Skeletal muscle tissue (tissue), 4 donors: ENCODE data around the gene PRKN. TPM values are rescaled to one million over a fixed set of nuclear protein-coding genes. Genes with fewer than 3 reads are reported as not detected.
"Not testable (repeated sequence)": the region's sequence is repeated elsewhere in the genome, so short reads cannot be mapped to it uniquely, and the experiment has no call there.

Experiments used
- H3K27ac ChIP-seq: one replicate; pipeline ENCODE4 v1.7.0; 2013; ENCODE audit warnings: mild to moderate bottlenecking, low read depth, low read length, inconsistent platforms
- H3K27me3 ChIP-seq, 3 donors: one replicate each; pipeline ENCODE4 v1.7.0; 2013; ENCODE audit warnings: low read length in 3 of 3; ENCODE audit not compliant: control insufficient read depth in 3 of 3, insufficient read depth in 3 of 3
- H3K36me3 ChIP-seq, 3 donors: one replicate each; pipeline ENCODE4 v1.7.0; 2013; ENCODE audit warnings: low read length in 3 of 3; ENCODE audit not compliant: control insufficient read depth in 3 of 3, insufficient read depth in 3 of 3
- H3K4me1 ChIP-seq, 3 donors: one replicate each; pipeline ENCODE4 v1.7.0; 2013; ENCODE audit warnings: low read length in 3 of 3, mild to moderate bottlenecking in 3 of 3; ENCODE audit not compliant: control insufficient read depth in 3 of 3, insufficient read depth in 3 of 3
- H3K4me3 ChIP-seq, 3 donors: one replicate each; pipeline ENCODE4 v1.7.0; 2013; ENCODE audit warnings: low read length in 3 of 3
- H3K9ac ChIP-seq, 3 donors: one replicate each; pipeline ENCODE4 v1.7.0; 2013; ENCODE audit warnings: low read length in 3 of 3, mild to moderate bottlenecking in 3 of 3, moderate library complexity in 2 of 3, low read depth in 1 of 3
- H3K9me3 ChIP-seq, 3 donors: one replicate each; pipeline ENCODE4 v1.7.0; 2013; ENCODE audit warnings: low read length in 3 of 3; ENCODE audit not compliant: control insufficient read depth in 3 of 3
- total RNA-seq: library from RNA; depleted of rRNA; stranded (reverse); fragments of >200 nt; gene quantifications from one replicate; pipeline ENCODE4 v1.2.3, GENCODE V29; 2014
- donor health status: Osteomylitis.

The PRKN gene
- total RNA-seq, 1 donor from 2014 or later, result 16.7 TPM

DNA sequence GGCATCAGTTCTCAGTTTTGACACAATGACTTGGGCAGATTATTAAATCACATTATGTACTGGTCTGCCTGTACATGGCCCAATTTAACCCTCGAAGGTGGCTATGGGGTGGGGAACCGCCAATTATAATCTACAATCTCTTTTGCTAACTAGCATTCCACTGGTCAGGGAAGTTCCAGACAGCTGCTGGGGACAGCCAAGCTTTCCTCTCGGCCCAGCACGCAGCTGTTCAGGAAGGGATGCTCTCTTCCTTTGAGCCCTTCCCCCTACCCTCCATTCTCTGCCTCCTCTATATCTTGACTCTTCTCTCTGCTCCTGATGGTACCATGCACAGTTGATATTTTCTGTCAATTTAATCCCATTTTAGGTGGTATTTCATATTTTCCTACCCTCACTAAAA lies 1220.2 kb downstream of the PRKN start:
- H3K9me3 ChIP-seq, result no peaks in the 10 kb centered on the region
- no peak overlapping the region for H3K9ac ChIP-seq
- H3K27me3 ChIP-seq, result no peaks in the 10 kb centered on the region
- no peak overlapping the region for H3K27ac ChIP-seq
- no peak overlapping the region for H3K4me3 ChIP-seq
- H3K36me3 ChIP-seq, result no peaks in the 10 kb centered on the region
- H3K4me1 ChIP-seq, result peaks cover 0 to 2% (median 0%) of the 10 kb centered on the region in 3 donors

DNA sequence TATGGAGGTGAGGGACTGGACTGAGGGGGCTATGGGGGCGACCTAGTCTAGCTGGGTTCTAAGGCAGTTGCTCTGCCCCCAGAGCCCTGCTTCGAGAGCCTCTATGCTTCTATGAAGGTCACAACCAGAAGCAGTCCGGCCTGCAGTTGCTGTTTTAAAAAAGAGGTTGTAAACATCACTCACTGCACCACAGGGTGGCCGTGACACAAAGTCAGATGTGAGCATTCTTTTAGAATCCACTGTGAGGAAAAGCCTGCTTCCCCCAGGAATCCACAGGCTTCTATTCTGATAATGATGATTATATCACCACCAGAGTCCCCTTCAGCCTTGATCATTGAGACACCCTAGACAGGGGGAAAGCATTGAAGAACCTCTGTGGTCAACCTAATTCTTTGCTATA lies 1224.0 kb downstream of the PRKN start:
- Histone ChIP-seq H3K36me3 (no peaks in the 10 kb centered on the region), H3K4me1 (peaks cover 0 to 2% (median 0%) of the 10 kb centered on the region in 3 donors), H3K27me3 (no peaks in the 10 kb centered on the region), H3K4me3 (no peak overlapping the region), H3K9ac (no peak overlapping the region), H3K9me3 (no peaks in the 10 kb centered on the region), H3K27ac (no peak overlapping the region)

DNA sequence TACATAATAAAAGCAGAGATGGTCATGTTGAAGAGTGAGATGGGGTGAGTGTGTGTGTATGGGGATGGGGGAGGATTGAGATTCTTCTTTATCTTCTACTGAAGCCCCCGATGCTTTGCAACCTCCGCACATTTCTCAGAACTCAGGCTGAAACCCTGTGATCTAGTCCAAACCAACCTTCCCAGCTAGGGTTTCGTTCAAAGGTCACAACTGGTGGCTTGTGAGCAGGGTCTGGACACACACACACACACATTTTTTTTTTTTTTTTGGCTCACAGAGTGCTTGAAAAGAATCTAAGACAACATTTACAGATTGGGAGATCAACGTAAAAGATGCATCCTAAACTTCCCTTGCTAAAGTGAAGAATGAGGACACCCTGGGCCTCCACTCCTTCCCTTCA lies 1228.7 kb downstream of the PRKN start:
- H3K36me3 ChIP-seq, result no peaks in the 10 kb centered on the region
- H3K27ac ChIP-seq, result no peak overlapping the region
- peaks cover 3 to 13% (median 4%) of the 10 kb centered on the region in 3 donors for H3K4me1 ChIP-seq
- H3K9me3 ChIP-seq, result no peaks in the 10 kb centered on the region
- no peak overlapping the region for H3K4me3 ChIP-seq
- no peaks in the 10 kb centered on the region for H3K27me3 ChIP-seq
- H3K9ac ChIP-seq, result no peak overlapping the region

DNA sequence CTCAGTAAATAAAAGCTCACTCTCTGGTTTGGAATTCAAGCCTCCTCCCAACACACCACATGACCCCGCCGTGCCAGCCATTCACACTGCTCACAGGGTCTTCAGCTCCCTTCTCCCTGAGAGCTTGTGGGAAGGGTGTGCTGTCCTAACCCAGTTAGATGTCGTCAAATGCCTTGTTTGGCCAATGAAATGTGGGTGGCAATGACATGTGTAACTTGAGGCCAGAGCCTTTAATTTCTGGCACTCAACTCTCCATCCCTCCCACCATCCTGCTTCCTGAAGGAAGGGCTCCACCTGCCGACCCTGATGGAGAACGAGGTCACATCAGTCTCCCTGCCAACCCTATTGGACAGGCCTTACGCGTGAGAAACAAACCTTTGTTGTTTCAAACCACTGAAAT lies 1229.2 kb downstream of the PRKN start:
- Histone ChIP-seq H3K4me3 (no peak overlapping the region), H3K9ac (no peak overlapping the region), H3K9me3 (no peaks in the 10 kb centered on the region), H3K27me3 (no peaks in the 10 kb centered on the region), H3K4me1 (peaks cover 3 to 13% (median 4%) of the 10 kb centered on the region in 3 donors), H3K27ac (no peak overlapping the region), H3K36me3 (no peaks in the 10 kb centered on the region)

DNA sequence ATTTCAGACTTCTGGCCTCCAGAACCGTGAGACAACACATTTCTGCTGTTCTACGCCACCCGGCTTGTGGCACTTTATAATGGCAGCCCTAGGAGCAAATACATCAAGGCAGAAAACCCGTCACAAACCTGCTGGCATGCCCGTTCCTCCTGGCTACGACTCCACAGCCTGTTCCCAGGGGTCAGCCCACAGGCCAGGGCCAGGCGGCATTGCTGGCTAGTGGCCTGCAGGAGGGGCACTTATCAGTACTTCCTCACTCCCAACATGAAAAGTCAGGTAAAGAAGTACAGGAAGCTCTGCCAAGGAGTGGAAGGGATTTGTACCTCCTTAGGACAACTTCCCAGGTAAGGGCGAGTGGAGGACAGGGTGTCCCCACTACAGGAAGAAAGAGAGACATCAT lies 1230.6 kb downstream of the PRKN start:
- Histone ChIP-seq H3K4me1 (peaks cover 3 to 13% (median 4%) of the 10 kb centered on the region in 3 donors), H3K9me3 (no peaks in the 10 kb centered on the region), H3K4me3 (no peak overlapping the region), H3K9ac (no peak overlapping the region), H3K27ac (no peak overlapping the region), H3K27me3 (no peaks in the 10 kb centered on the region), H3K36me3 (no peaks in the 10 kb centered on the region)

DNA sequence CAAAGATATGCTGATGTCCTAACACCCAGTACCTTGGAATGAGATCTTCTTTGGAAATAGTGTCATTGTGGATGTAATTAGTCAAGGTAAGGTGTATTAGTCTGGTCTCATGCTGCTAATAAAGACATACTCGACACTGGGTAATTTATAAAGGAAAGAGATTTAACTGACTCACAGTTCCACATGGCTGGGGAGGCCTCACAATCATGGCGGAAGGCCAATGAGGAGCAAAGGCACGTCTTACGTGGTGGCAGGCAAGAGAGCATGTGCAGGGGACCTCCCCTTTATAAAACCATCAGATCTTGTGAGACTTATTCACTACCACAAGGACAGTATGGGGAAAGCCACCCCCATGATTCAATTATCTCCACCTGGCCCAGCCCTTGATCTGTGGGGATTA lies 1231.3 kb downstream of the PRKN start:
- H3K9me3 ChIP-seq, H3K36me3 ChIP-seq, H3K27ac ChIP-seq, H3K27me3 ChIP-seq, H3K9ac ChIP-seq, H3K4me3 ChIP-seq: not testable (repeated sequence)
- peaks cover 3 to 13% (median 4%) of the 10 kb centered on the region in 3 donors for H3K4me1 ChIP-seq

DNA sequence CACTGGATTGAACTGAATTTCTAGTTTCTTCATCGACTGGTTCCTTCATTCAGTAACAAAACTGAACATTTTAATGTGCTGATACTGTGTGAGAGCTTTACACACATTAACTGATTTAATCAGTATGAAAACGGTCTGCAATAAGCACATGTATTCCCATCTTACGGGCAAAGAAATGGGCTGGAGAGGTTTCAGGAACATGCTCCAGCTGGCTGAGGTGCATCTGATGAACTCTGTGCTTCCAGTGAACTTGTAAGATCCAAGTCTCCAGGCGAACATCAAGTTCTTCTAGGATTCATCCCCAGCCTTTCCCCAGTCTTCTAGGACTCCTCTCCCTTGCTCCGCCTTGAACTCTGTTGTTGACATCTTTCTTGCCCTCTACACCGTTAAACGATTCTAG lies 1233.0 kb downstream of the PRKN start:
- no peak overlapping the region for H3K27ac ChIP-seq
- H3K4me3 ChIP-seq, result no peak overlapping the region
- H3K36me3 ChIP-seq, result no peaks in the 10 kb centered on the region
- peaks cover 3 to 13% (median 4%) of the 10 kb centered on the region in 3 donors for H3K4me1 ChIP-seq
- H3K27me3 ChIP-seq, result no peaks in the 10 kb centered on the region
- H3K9me3 ChIP-seq, result no peaks in the 10 kb centered on the region
- H3K9ac ChIP-seq, result no peak overlapping the region

DNA sequence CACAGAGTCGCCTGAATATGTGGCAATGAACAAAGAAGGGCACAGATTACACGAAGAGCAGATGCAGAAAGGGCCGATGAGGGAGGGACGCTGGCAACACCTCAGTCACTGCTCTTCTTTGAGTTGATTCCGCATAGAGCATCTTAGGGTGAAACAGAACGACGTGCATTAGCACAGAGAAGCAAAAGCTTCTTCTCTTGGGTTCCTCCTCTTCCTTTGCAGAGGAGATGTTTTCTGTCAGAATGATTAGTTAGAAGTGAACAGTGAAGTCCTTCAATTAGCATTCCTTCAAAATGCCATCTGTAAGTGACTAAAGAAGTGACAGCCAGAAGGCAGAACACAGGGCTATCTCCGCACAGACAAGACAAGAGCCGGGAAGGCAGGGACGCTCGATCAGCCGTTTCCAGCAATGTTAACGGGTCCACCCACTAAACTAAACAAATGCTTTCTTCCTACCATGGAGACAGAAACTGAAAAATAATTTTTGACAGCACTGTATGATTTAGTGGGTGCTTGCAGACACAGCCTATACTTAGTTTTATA lies 1233.9 kb downstream of the PRKN start:
- no peak overlapping the region for H3K4me3 ChIP-seq
- no peak overlapping the region for H3K9ac ChIP-seq
- H3K4me1 ChIP-seq, result peaks cover 3 to 13% (median 4%) of the 10 kb centered on the region in 3 donors
- H3K27me3 ChIP-seq, result no peaks in the 10 kb centered on the region
- no peak overlapping the region for H3K27ac ChIP-seq
- no peaks in the 10 kb centered on the region for H3K36me3 ChIP-seq
- H3K9me3 ChIP-seq, result no peaks in the 10 kb centered on the region

DNA sequence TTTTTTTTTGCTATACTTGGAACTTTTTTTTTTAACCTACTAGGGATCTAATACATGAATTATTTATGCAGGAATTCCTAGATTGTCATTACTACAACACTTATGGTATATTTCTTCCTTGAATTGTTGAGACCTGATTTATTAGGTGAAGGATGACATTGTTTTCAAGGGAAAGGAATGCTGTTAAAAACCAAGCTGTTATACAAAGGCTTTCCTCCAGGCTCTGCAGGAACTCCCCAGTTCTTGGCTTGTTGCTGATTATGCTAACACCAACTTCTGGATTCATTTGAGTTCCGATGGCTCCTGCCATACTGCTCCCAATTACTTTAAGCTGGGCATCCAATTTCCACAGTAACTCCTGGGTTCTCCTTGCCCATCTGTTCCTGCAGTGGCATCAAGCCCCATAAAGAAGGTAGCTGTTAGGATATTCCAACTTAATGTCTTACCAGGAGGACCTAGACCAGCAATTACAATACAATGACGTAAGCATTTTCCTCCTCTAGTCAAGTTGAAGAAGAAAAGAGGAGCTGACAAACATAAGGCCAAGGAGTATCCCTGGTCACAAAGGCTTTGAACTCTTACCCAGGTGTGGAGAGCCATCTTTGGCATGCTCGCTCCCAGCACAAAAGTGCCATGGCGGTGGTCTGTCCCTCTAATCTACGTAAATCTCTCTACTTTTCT lies 1237.8 kb downstream of the PRKN start:
- Histone ChIP-seq H3K36me3 (no peaks in the 10 kb centered on the region), H3K4me1 (peaks cover 0 to 6% (median 3%) of the 10 kb centered on the region in 3 donors), H3K9ac (no peak overlapping the region), H3K27ac (no peak overlapping the region), H3K27me3 (no peaks in the 10 kb centered on the region), H3K4me3 (no peak overlapping the region), H3K9me3 (no peaks in the 10 kb centered on the region)

DNA sequence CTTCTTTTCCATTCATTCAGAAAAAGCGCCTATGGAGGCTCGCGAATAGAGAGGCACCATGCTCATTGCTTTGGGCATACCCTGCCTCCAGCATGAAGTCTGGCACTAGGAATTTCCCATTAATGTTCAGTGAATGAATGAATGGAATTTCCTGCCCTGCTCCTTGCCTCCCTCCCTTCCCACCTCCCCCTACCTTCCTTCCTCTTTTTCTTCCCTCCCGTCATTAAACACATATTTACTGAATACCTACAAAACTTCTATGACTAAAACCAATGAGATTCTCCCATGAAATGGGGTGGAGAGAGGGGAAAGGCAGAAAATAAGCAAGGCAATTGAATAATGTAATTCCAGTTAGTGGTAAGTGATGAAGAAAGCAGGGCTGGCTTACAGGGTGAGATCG lies 1239.9 kb downstream of the PRKN start:
- H3K4me1 ChIP-seq, result peaks cover 0 to 4% (median 0%) of the 10 kb centered on the region in 3 donors
- H3K9me3 ChIP-seq, result no peaks in the 10 kb centered on the region
- H3K36me3 ChIP-seq, result no peaks in the 10 kb centered on the region
- H3K27ac ChIP-seq, result no peak overlapping the region
- H3K27me3 ChIP-seq, result no peaks in the 10 kb centered on the region
- no peak overlapping the region for H3K9ac ChIP-seq
- no peak overlapping the region for H3K4me3 ChIP-seq
